ENCODE data around the gene RILPL1. TPM values are rescaled to one million over a fixed set of nuclear protein-coding genes. Genes with fewer than 3 reads are reported as not detected.
"Not testable (repeated sequence)": the region's sequence is repeated elsewhere in the genome, so short reads cannot be mapped to it uniquely, and the experiment has no call there.

The RILPL1 gene
- total RNA-seq, 1 experiment from 2014 or later: 11.5 TPM

DNA sequence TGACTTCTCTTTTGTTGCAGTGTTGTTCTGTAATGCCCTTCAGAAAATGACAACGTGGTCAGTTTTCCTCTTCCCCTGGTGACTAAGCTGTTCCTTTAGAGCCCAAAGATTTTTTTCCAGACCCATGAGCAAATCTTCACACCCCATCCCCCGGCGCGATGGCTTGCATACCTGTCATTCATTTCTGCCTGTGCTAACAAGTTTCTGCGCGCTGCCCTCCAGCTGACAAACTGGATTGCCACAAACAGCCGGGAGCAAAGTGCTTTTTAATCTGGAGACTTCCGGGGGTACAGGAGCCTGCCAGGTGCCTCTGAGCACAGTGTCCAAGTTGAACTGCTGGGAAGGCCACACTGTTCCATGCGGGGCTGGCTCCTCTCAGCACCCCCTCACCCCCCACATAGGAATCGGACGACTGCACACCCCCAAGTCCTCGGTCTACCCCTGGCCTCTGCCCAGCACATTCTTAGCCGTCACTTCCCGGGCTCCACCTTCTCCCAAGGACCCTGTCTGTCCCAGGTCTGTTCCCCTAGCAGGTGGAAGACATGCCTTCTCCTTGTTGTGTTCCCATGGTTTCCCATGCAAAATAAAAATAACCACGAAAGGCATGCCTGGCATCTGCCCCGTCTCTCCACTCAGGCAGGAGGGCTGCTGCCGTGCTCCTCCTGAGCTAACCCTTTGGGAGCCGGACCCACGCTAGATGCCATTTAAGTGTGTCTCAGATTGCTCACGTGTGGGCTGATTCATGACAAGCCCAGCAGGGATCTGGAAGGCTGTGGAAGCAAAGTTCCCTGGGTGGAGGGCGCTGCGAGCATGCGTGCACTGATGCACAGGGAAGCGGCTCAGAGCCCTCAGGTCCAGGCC is 14.1 kb downstream of the RILPL1 start:
- CTCF ChIA-PET: no interaction called here
- intact Hi-C loops (cut with micrococcal nuclease; ENCODE audit: unreplicated experiment): loop anchor here (1.0 kb wide), 1 partner anchor 63 kb away; no protein-coding TSS in a partner anchor
- peak; percentile 92 to 95 for DNase-seq
- Histone ChIP-seq H3K9me2 (ENCODE audit: insufficient read depth) (no peaks in the 10 kb centered on the region), H3K27me3 (ENCODE audit: insufficient read depth, low read depth) (no peaks in the 10 kb centered on the region), H3K79me2 (ENCODE audit: low read depth) (no peaks in the 10 kb centered on the region), H3K27ac (peak overlapping the region; percentile 53), H3K4me3 (no peak overlapping the region), H3K4me2 (peak overlapping the region; percentile 67), H4K20me1 (ENCODE audit: insufficient read depth) (no peaks in the 10 kb centered on the region), H3F3A (ENCODE audit: insufficient read depth, low read depth) (peaks cover 22% of the 10 kb centered on the region; the same call in 1 of the 2 replicates), H2AFZ (no peak overlapping the region), H3K4me1 (replicated peaks; ENCODE audit: insufficient read depth) (peaks cover 20% of the 10 kb centered on the region), H3K36me3 (ENCODE audit: low read depth) (peaks cover 7% of the 10 kb centered on the region; the same call in 1 of the 2 replicates), H3K9me3 (ENCODE audit: insufficient read depth, low read depth) (no peaks in the 10 kb centered on the region)
- POLR2A ChIA-PET (ENCODE audit: unreplicated experiment): interaction anchor here (0.6 to 0.7 kb wide), 3 partner anchors 13 to 83 kb away, joined by 3 to 4 read pairs (median 4); no protein-coding TSS in a partner anchor
- BruUV-seq (replicated peaks): no TSS peak
- TF ChIP-seq EZH2 (IDR thresholded peaks at IDR 0.05; ENCODE audit: low read depth): no peak
- TF ChIP-seq, protein P1, sequence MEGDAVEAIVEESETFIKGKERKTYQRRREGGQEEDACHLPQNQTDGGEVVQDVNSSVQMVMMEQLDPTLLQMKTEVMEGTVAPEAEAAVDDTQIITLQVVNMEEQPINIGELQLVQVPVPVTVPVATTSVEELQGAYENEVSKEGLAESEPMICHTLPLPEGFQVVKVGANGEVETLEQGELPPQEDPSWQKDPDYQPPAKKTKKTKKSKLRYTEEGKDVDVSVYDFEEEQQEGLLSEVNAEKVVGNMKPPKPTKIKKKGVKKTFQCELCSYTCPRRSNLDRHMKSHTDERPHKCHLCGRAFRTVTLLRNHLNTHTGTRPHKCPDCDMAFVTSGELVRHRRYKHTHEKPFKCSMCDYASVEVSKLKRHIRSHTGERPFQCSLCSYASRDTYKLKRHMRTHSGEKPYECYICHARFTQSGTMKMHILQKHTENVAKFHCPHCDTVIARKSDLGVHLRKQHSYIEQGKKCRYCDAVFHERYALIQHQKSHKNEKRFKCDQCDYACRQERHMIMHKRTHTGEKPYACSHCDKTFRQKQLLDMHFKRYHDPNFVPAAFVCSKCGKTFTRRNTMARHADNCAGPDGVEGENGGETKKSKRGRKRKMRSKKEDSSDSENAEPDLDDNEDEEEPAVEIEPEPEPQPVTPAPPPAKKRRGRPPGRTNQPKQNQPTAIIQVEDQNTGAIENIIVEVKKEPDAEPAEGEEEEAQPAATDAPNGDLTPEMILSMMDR (conservative IDR thresholded peaks at IDR 0.05): no peak

GRCh38 chr12:123516216-123516780 is 17.2 kb downstream of the RILPL1 start:
- H3K9me2 ChIP-seq (ENCODE audit: insufficient read depth): no peaks in the 10 kb centered on the region
- peaks cover 28% of the 10 kb centered on the region; the same call in 1 of the 2 replicates for H3F3A ChIP-seq (ENCODE audit: insufficient read depth, low read depth)
- peaks cover 20% of the 10 kb centered on the region for H3K4me1 ChIP-seq (replicated peaks; ENCODE audit: insufficient read depth)
- H3K9me3 ChIP-seq (ENCODE audit: insufficient read depth, low read depth): no peaks in the 10 kb centered on the region
- CTCF ChIA-PET: no interaction called here
- H4K20me1 ChIP-seq (ENCODE audit: insufficient read depth): no peaks in the 10 kb centered on the region
- no peaks in the 10 kb centered on the region for H3K27me3 ChIP-seq (ENCODE audit: insufficient read depth, low read depth)
- peak in 1 of 2 experiments; percentile 29 for DNase-seq
- no peak overlapping the region for H3K4me2 ChIP-seq
- POLR2A ChIA-PET (ENCODE audit: unreplicated experiment): no interaction called here
- intact Hi-C loops (cut with micrococcal nuclease; ENCODE audit: unreplicated experiment): no loop called here
- no peaks in the 10 kb centered on the region for H3K79me2 ChIP-seq (ENCODE audit: low read depth)
- peaks cover 7% of the 10 kb centered on the region; the same call in 1 of the 2 replicates for H3K36me3 ChIP-seq (ENCODE audit: low read depth)
- TF ChIP-seq, protein P1 (conservative IDR thresholded peaks at IDR 0.05): no peak
- TF ChIP-seq EZH2 (IDR thresholded peaks at IDR 0.05; ENCODE audit: low read depth): no peak
- BruUV-seq (replicated peaks): no TSS peak
- no peak overlapping the region for H2AFZ ChIP-seq
- no peak overlapping the region for H3K4me3 ChIP-seq
- no peak overlapping the region for H3K27ac ChIP-seq

DNA sequence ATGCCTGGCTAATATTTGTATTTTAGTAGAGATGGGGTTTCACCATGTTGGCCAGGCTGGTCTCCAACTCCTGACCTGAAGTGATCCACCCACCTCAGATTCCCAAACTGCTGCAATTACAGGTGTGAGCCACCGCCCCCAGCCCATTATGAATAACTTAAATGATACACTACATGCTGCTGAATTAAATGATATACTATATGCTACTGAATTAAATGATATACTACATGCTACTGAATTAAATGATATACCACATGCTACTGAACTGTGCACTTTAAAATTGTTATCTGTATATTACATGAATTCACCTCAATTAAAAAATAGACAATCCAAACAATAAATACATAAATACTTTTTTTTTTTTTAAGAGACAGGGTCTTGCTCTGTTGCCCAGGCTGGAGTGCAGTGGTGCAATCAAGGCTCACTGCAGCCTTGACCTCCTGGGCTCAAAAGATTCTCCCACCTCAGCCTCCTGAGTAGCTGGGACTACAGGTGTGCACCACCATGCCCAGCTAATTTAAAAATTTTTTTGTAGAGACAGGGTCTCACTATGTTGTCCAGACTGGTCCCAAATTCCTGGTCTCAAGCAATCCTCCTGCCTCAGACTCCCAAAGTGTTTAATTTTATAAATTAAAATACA is 18.8 kb downstream of the RILPL1 start:
- H3K36me3 ChIP-seq (ENCODE audit: low read depth); H3K9me3 ChIP-seq (ENCODE audit: insufficient read depth, low read depth); DNase-seq; H3K4me2 ChIP-seq; H3K27ac ChIP-seq; CTCF ChIA-PET; BruUV-seq (replicated peaks); H3K4me3 ChIP-seq; H2AFZ ChIP-seq; intact Hi-C loops (cut with micrococcal nuclease; ENCODE audit: unreplicated experiment); H3K27me3 ChIP-seq (ENCODE audit: insufficient read depth, low read depth); H3K9me2 ChIP-seq (ENCODE audit: insufficient read depth); H4K20me1 ChIP-seq (ENCODE audit: insufficient read depth); H3K79me2 ChIP-seq (ENCODE audit: low read depth); POLR2A ChIA-PET (ENCODE audit: unreplicated experiment): not testable (repeated sequence)
- peaks cover 15% of the 10 kb centered on the region for H3K4me1 ChIP-seq (replicated peaks; ENCODE audit: insufficient read depth)
- peaks cover 22% of the 10 kb centered on the region; the same call in 1 of the 2 replicates for H3F3A ChIP-seq (ENCODE audit: insufficient read depth, low read depth)

All from PC-9 (cell line).